GM18511 (cell line): ENCODE data around the gene LYPD6B.
A peak's percentile ranks its signal among the peaks of the same experiment; 100 is the strongest.
"Not testable (repeated sequence)": the region's sequence is repeated elsewhere in the genome, so short reads cannot be mapped to it uniquely, and the experiment has no call there.

ENCODE experiments used
- ATAC-seq: cut with Tn5 transposase; IDR thresholded peaks from one replicate; pipeline ENCODE4 v1.9.1; 2021; ENCODE audit warnings: mild to moderate bottlenecking, moderate library complexity; ENCODE audit not compliant: unreplicated experiment

Gene LYPD6B

DNA sequence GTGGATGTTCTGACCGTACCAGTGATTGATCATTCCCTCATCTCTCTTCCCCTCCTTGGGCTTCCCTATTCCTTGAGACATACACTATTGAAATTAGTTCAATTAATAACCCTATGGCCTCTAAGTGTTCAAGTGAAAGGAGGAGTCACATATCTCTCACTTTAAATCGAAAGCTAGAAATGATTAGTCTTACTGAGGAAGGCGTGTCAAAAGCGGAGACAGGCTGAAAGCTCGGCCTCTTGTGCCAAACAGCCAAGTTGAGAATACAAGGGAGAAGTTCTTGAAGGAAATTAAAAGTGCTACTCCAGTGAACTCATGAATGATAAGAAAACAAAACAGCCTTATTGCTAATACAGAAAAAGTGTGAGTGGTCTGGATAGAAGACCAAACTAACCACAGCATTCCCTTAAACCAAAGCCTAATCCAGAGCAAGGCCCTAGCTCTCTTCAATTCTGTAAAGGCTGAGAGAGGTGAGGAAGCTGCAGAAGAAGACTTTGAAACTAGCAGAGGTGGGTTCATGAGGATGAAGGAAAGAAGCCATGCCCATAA, 147.5 kb downstream of the LYPD6B start:
- ATAC-seq: no peak

DNA sequence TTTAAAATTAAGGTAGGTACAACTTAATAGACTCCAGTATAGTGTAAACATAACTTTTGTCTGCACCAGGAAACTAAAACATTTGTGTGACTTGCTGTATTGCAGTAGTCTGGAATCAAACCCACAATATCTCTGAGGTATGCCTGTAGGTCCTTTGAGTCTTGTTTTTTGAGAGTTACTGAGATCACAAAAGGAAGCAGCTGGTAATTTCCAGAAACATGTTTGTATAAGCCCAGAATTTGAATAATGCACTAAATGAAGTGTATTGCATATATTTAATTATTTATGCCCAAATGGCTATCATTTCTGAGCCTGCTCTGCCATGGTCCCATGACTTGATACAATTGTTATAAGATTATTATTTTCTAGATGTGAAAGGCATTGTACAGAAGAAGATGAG, 148.6 kb downstream of the LYPD6B start:
- ATAC-seq: no peak

DNA sequence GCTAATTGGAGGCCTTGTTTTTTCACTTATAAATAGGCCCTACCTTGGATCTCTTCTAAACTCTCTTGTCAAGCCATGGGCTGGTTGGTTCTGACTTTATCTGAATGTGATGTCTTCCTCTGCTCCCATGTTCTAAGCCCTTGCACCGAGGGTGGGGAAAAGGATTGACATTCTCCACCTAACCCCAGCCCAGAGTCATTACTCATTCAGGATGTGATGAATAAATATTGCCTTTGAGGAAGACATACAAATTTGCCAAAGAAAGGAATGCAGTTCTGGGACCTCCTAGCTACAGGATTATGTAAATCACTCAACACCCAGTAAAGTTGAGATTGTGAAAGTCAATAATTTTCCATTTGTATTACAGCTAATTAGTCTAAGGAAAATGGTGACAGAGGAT, 149.8 kb downstream of the LYPD6B start:
- ATAC-seq: no peak

DNA sequence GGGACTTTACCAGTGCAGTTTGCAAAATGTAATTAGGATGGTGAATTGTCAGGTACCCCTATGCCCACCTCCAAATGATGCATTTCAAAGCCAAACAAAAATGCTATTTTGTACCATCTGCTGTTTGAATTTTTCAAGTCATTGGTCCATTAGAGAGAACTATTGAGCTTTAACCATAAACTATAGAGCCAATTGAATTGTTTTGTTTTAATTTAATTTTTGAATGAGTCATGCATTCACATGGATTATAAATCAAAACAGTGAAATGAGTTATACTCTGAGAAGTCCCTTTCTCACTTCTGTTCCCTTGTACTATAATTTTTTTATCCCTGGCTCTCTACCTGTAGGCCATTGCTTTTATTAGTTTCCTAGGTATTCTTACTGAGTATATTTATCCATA, 151.3 kb downstream of the LYPD6B start:
- no peak for ATAC-seq

DNA sequence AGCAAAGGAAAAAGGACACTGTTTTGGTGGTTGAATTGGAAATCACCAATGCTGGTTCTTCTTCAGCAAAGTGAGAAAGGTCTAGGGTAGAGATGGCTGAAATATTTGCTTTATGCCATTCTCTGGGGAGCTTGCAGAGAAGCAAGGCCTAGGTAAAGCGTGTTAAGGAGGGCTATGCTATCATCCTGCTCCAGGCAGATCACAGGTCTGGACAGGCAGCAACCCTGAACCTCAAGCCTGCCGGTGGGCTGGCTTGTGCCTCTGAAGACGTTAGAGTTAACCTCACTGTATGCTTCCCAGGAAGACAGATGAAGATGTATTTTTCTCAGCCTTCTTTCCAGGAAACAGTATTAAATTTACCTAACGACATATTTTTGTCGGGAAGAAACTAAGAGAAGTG, 153.4 kb downstream of the LYPD6B start:
- no peak for ATAC-seq

DNA sequence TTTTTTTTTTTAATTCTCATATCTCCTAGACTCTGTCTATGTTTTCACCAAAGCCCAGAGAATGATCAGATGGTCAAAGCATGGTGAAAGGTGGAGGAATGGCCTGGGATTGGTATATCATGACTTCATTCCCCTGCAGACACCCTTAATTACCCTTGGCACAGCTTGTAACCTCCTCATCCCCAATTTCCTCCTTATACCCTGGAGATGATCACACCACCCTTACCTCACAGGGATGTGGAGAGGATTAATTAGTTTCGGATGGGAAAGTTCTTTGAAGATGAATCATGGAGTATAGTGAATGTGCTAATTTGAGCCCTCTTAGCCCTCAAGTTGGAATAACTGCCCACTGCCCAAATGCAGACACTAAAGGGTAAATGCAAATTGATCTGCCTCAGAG, 153.9 kb downstream of the LYPD6B start:
- ATAC-seq: no peak

DNA sequence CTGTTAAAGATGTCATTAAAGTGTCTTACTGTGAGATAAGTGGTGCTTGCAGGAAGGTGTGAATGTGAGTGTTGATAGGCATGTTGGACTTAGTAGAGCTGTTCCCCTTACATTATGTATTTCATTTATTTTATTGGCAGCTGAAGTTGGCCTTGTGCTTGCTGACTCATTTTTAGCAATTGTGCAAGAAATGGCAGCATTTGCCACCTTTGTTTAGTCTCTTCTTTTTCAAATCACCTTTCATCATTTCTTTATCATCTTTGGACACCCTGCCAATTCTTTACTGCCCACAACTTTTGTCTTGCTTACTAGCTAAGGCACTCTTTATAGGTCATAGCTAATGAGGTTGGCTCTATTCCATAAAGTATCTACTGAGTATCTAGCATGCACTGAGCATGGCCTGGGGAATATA, 161.6 kb downstream of the LYPD6B start:
- no peak for ATAC-seq

DNA sequence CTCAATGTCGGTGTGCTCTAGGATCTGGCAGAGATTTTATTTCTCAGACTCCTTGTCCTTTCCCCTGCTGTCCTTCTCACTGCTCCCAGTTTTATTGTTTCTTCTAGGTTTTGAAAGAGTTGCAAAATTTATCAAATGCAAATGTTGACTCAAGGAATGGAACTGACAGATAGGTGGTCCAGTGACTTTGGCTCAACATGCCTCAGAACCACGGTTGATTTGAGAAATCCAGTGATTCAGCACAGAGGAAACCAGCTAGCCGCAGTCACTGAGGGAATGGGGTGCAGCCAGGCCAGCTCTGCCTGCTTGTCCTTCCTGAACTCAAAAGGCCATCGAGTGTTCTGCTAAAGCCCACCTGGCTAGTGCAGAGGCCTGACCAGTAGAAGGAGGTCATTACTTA, 166.2 kb downstream of the LYPD6B start:
- no peak for ATAC-seq

DNA sequence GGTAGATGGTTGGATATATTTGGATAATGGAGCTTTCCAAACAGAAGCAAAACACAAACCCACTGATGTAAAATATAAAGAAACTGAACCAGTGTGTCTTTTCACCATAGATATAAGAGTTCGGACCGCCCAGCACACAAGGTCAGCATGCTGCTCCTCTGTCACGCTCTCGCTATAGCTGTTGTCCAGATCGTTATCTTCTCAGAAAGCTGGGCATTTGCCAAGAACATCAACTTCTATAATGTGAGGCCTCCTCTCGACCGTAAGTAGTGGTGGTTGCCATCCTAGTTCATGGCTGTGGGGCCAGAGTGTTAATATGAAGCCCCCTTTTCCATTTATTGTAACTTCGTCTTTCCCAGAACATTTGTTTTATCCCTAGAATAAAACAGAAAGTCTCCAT, 166.6 kb downstream of the LYPD6B start:
- ATAC-seq: no peak

DNA sequence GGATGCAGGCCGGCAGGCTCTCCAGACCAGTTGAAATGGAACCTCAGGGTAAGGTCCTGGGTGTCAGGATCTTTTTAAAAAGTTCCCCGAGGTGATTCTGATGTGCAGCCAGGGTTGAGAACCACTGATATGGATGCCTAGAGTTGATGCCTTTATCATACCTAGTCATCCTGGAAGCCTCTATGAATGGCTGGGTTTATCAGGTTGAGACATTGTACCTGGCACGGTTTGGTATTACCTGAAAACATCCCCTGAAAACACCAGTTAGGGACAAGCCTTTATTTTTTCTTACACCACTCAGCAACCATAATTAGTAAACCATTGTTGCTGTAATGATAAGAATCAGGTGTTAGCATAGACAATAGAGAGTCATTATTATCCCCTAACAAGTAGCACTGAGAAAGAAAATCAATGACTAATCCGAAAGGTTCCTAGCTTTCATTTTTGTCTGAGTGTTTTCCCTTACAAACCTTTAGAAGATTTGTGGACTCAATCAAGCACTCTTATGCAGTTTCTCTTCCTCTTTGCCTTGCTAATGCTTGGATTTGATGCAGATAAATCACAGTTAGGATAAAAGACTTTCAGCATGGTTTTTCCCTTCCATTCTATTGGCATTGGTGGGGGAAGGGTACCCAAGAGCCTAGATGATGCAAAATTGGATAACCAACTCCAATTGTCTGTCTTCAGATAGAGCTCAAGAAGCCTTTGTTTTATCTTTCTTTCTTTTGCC, 175.4 kb downstream of the LYPD6B start:
- ATAC-seq: peak; percentile 78

DNA sequence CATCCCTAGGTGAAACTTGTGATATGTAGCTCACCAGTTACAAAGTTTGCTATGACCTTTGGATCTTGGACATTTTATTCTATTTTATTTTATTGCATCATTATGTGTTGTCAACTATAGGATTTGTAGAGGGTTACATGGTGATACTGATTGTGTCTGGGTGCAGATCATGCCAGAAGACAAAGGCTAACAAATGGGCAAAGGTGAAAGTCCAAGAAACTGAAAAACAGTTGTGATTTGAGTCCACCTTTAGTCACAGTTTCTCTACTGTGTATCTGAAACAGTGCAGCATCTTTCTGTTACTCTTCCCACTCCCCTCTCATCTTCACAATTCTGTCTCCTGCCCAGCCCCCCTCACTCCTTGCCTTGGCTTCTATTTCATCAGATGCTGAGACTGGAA, 180.0 kb downstream of the LYPD6B start:
- ATAC-seq: no peak

DNA sequence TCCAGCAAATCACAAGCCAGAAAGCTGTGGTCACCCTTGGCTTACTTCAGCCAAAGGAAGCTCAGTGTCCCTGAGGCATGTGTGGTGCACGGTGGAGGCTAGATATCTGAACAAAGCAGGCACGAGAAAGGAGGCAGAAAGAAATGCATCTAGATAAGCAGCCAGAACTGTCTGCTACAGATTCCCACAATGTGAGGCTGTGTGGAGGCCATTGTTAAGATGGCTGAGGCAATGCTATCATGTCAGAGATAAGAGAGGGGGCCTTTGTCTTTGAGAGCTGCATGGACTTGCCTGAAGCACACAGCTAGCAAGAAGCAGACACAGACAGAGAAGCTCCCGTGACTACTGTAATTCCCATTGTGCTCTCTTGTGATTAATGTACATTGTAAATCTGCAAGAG, 181.4 kb downstream of the LYPD6B start:
- no peak for ATAC-seq

DNA sequence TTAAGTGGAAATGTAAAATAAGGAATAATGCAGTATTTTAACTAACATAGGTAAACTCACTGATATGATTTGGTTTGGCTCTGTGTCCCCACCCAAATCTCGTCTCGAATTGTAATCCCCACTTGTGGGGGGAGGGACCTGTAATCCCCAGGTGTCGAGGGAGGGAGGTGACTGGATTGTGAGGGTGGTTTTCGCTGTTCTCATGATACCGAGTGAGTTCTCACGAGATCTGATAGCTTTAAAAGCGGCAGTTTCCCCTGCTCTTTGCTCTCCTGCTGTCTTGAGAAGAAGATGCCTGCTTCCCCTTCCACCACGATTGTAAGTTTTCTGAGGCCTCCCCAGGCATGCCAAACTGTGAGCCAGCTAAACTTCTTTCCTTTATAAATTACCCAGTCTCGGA, 182.5 kb downstream of the LYPD6B start:
- ATAC-seq: no peak

DNA sequence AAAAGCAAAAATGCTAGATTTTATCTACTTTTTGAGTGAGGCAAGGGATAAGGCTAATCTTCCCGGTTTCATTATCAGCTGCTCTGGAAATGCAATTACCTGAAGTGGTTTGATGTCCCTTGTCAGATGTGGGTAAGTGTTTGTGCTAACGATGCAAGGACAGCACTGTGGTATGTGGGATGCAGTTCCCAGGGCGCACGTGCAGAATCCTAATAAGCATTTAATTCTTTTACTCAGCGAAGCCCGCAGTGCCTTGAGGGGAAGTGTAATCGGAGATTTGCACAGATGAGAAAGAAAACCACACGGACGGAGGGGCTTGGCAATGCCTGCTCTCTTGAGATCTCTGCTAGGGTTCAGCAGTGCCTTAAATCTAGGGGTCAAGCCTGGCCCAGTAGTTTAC, 183.4 kb downstream of the LYPD6B start:
- ATAC-seq: no peak

DNA sequence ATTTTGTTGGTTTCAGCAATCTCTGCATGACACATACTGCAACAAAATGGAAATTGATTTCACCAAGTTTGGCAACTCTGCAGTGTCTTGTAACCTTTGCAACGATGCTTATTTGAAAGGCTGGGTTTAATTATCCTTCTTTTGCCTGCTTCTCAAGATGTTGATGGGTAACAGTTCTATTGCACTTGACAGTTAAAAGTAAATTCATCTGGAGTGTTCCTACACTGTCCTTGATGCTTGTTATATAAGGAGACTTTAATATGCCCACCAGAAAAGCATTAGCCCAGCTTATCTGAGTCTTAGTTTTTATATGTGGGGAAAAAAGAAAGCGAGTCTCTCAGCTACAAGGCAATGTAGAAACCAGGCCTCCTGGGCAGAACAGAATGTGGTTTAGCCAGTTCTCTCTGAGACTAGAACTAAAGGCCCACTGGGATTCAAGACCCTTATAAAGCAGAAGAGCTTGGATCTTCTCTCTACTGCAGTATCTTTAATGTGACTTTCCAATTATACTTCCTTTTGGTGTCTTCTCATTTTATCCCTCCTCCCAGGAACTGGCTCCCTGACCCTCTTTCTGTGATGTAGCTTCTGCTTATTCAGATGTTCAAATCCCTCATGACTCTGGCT, 185.1 kb downstream of the LYPD6B start:
- ATAC-seq: no peak

DNA sequence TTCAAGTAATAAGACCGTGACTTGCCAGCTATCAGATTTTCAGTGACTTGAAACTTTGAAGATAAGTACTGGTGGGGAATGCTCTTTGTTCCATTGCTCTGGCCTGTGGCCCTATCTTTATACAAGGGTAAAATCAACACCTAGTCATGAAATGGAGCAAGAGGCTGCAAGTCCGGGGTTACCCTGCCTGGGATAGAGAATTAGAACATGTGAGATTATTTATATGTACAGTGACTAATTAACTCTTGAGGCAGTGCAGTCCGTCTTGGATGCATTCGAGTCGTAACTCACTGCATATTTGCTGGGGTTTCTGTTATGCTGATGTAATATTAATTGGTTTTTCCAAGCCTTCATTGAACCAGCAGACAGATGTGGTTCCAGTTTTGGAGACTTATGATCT, 186.0 kb downstream of the LYPD6B start:
- no peak for ATAC-seq

DNA sequence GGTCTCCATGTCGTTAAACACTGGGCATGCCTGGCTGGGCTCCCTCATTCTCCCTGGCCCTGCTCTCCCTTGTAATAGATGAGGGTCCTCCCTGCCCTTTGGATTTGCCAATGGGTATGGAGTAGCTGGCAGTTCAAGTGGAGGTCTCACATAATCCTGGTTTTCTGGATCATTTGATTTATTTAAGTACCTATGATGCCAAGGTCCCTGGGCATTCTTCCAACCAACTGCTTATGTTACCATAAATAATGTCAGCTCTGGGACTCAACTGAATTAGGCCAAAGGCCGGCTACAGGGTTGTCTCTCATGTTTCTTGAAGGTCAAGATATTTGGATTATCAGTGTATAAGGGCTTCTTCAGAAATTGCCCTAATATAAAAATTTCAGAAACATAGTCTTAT, 186.9 kb downstream of the LYPD6B start:
- no peak for ATAC-seq

DNA sequence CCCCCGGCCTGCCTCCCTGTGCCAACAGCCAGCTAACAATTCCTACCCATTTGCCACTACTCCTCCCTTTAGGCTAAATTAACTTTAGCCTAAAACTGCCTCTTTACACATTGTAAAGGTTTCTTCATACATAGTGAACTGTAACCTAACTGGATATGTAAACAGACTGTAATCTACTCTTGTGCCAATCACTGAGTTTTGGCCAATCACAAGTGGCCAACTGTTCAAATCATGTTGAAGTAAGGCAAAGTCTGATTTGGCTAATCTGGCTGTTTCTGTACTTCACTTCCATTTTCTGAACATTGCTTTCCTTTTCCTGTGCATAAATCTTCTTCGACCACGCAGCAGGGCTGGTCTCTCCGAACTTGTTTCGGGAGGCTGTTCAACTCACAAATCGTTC, 188.3 kb downstream of the LYPD6B start:
- no peak for ATAC-seq

DNA sequence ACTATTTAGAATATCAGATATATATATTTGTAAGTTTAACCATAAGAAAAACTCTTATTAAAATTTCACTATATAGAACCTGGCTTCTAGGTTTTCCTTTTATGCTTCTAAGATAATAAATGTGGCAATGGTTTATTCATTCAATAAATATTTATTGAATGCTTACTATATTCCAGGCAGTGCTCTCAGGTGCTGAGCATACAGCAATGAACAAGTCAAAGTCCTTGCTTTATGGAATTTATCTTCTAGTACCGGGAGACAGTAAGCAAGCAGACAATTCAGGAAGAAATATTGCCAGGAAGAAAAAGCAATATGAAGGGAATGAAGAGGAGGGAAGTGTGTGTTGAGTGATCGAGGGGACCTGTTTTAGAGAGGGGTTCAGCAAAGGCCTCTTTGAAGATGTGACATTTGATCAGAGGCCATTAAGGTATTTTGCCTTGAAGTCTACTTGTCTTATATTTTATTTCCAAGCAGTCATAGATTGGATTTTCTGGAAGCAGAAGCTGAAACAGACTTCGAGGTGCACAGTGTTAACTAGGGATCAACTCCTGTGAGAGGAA, 197.4 kb downstream of the LYPD6B start:
- ATAC-seq: no peak

DNA sequence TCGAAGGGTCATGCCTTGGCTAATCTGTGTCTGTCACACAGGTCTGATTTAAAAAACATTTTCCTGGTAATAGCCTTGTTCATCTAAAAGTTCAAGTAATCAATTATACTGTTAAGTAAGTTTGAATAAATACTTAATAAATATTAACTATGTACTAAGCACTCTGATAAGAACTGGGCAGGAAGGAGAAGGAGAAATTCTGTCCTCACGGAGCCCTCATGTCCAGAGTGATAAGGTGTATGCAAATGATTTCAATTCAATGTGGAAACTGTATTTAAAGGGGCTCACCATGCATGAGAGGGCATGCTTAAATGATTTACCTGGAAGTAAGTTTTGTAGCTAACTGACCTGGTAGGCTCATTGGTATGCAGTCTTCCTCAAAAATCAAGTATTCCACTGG, 197.9 kb downstream of the LYPD6B start:
- ATAC-seq: no peak

DNA sequence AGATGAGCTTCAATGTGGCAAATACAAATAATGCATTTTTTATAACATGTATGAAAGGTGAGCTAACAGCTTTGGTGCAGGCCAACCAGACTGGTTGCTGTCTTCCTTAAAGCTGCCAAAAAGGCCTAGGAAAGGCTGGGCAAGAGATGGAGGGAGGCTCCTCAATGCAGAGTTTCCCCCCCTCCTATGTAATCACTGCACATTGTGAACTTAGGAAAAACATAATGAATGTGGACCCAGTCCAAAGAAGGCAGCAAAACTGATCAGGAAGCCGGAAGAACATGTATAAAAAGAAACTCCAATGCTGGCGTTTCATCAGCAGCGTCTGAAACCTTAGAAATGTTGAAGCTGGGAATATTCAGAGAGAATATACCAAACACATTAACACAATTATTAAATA, 207.7 kb downstream of the LYPD6B start:
- no peak for ATAC-seq

DNA sequence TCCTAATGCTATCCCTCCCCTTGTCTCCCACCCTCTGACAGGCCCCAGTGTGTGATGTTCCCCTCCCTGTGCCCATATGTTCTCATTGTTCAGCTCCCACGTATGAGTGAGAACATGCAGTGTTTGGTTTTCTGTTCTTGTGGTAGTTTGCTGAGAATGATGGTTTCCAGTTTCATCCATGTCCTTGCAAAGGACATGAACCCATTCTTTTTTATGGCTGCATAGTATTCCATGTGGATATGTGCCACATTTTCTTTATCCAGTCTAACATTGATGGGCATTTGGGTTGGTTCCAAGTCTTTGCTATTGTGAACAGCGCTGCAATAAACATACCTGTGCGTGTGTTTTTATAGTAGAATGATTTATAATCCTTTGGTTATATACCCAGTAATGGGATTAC, 212.9 kb downstream of the LYPD6B start:
- not testable (repeated sequence) for ATAC-seq
